ENCODE data around the gene EIF2S2.
"Not testable (repeated sequence)": the region's sequence is repeated elsewhere in the genome, so short reads cannot be mapped to it uniquely, and the experiment has no call there.

Gene EIF2S2

DNA sequence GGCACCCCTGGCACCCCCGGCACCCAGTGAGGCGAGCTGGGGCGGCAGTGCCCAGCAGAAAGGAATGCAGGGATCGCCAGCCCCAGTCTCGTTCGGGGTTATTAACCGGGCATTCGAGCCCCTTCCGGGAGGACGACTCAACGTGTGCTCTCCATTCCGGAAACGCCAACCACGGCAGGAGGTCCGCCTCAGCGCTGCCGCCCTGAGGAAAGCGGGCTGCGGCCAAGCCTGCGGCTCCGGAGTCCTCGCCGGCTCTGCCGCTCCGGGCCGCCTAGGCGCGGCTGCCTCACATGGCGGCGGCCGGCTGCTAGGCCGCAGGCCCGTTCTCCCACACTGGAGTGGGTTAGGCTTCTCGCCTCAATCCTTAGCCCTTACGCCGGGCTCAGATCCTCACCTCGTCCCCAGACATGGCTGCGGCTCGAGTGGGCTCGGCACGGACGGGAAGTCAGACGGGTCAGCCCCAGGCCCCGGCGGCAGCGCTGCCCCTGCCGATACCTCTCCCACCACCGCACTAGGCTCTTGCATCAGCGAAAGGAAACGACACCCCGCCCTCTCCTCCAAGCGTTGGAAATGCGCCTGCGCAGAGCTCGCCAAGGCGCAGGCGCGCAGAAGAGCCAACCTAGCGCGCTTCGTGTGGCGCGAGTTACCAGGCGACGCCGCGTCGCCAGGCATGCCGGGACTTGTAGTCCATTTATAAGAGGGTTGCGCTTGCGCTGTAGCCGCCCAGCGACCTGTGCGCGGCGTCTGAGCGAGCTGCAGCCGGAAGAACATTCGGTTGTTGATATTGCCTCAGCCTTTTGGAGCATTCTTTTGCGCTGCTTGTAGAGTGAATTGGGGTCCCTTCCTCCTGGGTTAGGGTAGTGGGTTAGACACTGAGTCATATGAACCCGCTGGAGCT lies at the start of gene EIF2S2:
TSS of gene EIF2S2 (minus strand) at position 542 of the 898 bp plus-strand sequence. CDS start at position 409, 133 bp downstream.
- TF ChIP-seq, protein P1, sequence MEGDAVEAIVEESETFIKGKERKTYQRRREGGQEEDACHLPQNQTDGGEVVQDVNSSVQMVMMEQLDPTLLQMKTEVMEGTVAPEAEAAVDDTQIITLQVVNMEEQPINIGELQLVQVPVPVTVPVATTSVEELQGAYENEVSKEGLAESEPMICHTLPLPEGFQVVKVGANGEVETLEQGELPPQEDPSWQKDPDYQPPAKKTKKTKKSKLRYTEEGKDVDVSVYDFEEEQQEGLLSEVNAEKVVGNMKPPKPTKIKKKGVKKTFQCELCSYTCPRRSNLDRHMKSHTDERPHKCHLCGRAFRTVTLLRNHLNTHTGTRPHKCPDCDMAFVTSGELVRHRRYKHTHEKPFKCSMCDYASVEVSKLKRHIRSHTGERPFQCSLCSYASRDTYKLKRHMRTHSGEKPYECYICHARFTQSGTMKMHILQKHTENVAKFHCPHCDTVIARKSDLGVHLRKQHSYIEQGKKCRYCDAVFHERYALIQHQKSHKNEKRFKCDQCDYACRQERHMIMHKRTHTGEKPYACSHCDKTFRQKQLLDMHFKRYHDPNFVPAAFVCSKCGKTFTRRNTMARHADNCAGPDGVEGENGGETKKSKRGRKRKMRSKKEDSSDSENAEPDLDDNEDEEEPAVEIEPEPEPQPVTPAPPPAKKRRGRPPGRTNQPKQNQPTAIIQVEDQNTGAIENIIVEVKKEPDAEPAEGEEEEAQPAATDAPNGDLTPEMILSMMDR (IDR thresholded peaks at IDR 0.05; ENCODE audit: low read depth, low read length) = no peak
- DNase-seq (ENCODE audit: low read depth, low spot score) = peak; percentile 100
- H3K4me3 ChIP-seq (ENCODE audit: low read depth, low read length) = peak within 1 kb of the TSS; percentile 69
- in situ Hi-C loops (cut with HindIII; ENCODE audit: low sequenced_read_pairs) = no loop called here

DNA sequence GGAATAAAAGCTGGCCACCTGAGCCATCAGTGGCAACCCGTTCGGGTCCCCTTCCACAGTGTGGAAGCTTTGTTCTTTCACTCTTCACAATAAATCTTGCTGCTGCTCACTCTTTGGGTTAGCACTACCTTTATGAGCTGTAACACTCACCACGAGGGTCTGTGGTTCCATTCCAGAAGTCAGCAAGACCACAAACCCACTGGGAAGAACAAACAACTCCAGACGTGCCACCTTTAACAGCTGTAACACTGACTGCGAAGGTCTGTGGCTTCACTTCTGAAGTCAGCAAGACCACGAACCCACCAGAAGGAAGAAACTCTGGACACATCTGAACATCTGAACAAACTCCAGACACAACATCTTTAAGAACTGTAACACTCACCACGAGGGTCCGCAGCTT lies 45.7 kb upstream of the EIF2S2 start:
- in situ Hi-C loops (cut with HindIII; ENCODE audit: low sequenced_read_pairs) = not testable (repeated sequence)

GRCh38 chr20:34155836-34156235 lies 43.8 kb upstream of the EIF2S2 start:
- in situ Hi-C loops (cut with HindIII; ENCODE audit: low sequenced_read_pairs) = no loop called here
- no peak overlapping the region for H3K4me3 ChIP-seq (ENCODE audit: low read depth, low read length)
- no peak for DNase-seq (ENCODE audit: low read depth, low spot score)
- TF ChIP-seq, protein P1 (IDR thresholded peaks at IDR 0.05; ENCODE audit: low read depth, low read length) = no peak

More for the DNA sequence above, 45.7 kb upstream of the EIF2S2 start:
- not testable (repeated sequence) for H3K4me3 ChIP-seq (ENCODE audit: low read depth, low read length); DNase-seq (ENCODE audit: low read depth, low spot score)

- DNase-seq (ENCODE audit: low read depth, low spot score); H3K4me3 ChIP-seq (ENCODE audit: low read depth, low read length); in situ Hi-C loops (cut with HindIII; ENCODE audit: low sequenced_read_pairs): not testable (repeated sequence)
These were observed 41.1 kb upstream of the EIF2S2 start for GRCh38 chr20:34153169-34153568.

DNA sequence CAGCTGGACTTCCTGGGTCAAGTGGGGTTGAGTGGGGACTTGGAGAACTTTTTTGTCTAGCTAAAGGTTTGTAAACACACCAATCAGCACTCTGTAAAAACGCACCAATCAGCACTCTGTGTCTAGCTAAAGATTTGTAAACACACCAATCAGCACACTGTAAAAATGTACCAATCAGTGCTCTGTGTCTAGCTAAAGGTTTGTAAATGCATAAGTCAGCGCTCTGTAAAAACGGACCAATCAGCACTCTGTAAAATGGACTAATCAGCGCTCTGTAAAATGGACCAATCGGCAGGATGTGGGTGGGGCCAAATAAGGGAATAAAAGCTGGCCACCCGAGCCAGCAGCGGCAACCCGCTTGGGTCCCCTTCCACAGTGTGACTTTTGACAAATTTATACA lies 40.0 kb upstream of the EIF2S2 start:
- in situ Hi-C loops (cut with HindIII; ENCODE audit: low sequenced_read_pairs); H3K4me3 ChIP-seq (ENCODE audit: low read depth, low read length); DNase-seq (ENCODE audit: low read depth, low spot score): not testable (repeated sequence)

GRCh38 chr20:34150306-34151000 lies 38.4 kb upstream of the EIF2S2 start:
- no peak overlapping the region for H3K4me3 ChIP-seq (ENCODE audit: low read depth, low read length)
- DNase-seq (ENCODE audit: low read depth, low spot score) = no peak
- in situ Hi-C loops (cut with HindIII; ENCODE audit: low sequenced_read_pairs) = no loop called here
- TF ChIP-seq, protein P1 (IDR thresholded peaks at IDR 0.05; ENCODE audit: low read depth, low read length) = no peak

- TF ChIP-seq, protein P1 (IDR thresholded peaks at IDR 0.05; ENCODE audit: low read depth, low read length) = no peak
- in situ Hi-C loops (cut with HindIII; ENCODE audit: low sequenced_read_pairs) = no loop called here
- H3K4me3 ChIP-seq (ENCODE audit: low read depth, low read length) = no peak overlapping the region
- no peak for DNase-seq (ENCODE audit: low read depth, low spot score)
These were observed 33.3 kb upstream of the EIF2S2 start for GRCh38 chr20:34145280-34145819.

- TF ChIP-seq, protein P1 (IDR thresholded peaks at IDR 0.05; ENCODE audit: low read depth, low read length) = no peak
- no peak for DNase-seq (ENCODE audit: low read depth, low spot score)
- in situ Hi-C loops (cut with HindIII; ENCODE audit: low sequenced_read_pairs) = no loop called here
- no peak overlapping the region for H3K4me3 ChIP-seq (ENCODE audit: low read depth, low read length)
These were observed 31.9 kb upstream of the EIF2S2 start for GRCh38 chr20:34143951-34144350.
